HG02943 (cell line): ENCODE data around the gene HBG1.
"Not testable (repeated sequence)": the region's sequence is repeated elsewhere in the genome, so short reads cannot be mapped to it uniquely, and the experiment has no call there.

Experiments
- ATAC-seq: cut with Tn5 transposase; IDR thresholded peaks from one replicate; pipeline ENCODE4 v1.9.1; 2021; ENCODE audit warnings: mild to moderate bottlenecking, low read depth, moderate library complexity; ENCODE audit not compliant: unreplicated experiment

The HBG1 gene

DNA sequence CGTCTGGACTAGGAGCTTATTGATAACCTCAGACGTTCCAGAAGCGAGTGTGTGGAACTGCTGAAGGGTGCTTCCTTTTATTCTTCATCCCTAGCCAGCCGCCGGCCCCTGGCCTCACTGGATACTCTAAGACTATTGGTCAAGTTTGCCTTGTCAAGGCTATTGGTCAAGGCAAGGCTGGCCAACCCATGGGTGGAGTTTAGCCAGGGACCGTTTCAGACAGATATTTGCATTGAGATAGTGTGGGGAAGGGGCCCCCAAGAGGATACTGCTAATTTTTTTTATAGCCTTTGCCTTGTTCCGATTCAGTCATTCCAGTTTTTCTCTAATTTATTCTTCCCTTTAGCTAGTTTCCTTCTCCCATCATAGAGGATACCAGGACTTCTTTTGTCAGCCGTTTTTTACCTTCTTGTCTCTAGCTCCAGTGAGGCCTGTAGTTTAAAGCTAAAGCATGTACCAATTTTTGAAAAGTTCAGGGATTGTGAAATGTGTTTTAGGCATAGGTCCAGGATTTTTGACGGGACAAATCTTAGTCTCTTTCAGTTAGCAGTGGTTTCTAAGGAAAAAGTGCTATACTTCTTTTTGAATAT lies at the start of gene HBG1:
HBG1 (minus strand) TSS at position 51 of the 590 bp plus-strand sequence. CDS start 53 bp downstream, outside the sequence.
- not testable (repeated sequence) for ATAC-seq

DNA sequence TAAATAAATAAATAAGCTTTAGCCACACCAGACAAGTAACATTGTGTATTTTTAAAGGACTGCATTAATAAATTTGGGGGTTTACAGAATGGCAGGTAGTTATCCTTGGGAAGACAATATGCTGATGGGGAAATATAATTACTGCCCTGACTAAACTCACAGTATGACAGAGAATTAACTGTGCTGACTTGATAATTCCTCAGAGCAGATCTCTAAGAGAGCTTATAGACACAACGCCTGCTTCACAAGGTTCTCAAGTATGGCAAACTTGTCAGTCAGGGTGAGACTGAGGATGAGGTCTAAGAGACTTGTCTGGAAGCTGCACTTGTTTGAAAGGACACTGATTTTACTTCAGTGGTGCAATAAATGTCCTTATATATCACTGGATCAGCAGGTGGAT lies 48.8 kb upstream of the HBG1 start:
- ATAC-seq: no peak

- no peak for ATAC-seq
Measured at GRCh38 chr11:5297721-5298323, 48.2 kb upstream of the HBG1 start.

GRCh38 chr11:5294342-5294995 lies 44.8 kb upstream of the HBG1 start:
- not testable (repeated sequence) for ATAC-seq

DNA sequence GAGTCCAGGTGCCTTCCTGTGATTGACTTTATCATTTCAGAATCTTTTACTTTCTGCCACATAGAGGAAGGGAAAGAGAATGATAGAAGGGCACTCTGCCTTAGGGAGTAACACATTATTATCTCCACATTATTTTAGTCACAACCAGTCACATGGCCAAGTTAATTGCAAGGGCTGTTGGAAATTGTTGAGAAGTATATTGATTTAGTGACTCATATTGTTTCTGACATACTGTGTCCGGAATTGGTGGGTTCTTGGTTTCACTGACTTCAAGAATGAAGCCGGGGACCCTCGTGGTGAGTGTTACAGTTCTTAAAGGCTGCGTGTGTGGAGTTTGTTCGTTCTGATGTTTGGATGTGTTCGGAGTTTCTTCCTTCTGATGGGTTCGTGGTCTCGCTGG lies 43.4 kb upstream of the HBG1 start:
- no peak for ATAC-seq

GRCh38 chr11:5291207-5291838 lies 41.7 kb upstream of the HBG1 start:
- ATAC-seq: peak; percentile 90

DNA sequence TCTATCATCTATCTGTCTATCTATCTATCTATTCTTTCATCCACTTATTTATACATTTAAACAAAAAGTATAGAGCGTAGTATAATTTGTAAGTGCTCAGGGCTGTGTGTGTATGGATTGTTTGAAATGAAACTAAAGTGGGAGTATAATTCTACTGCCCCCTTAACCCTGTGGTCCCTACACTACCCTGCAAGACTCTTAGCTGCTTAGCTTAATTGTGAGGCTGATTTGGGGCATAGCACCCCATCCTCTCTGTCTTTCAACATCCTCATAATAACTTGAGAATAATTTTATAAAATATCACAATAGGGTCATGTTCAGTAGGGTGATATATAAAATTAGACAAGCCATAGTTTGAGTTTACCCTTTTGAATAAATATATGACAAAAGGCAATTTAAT lies 40.4 kb upstream of the HBG1 start:
- no peak for ATAC-seq

DNA sequence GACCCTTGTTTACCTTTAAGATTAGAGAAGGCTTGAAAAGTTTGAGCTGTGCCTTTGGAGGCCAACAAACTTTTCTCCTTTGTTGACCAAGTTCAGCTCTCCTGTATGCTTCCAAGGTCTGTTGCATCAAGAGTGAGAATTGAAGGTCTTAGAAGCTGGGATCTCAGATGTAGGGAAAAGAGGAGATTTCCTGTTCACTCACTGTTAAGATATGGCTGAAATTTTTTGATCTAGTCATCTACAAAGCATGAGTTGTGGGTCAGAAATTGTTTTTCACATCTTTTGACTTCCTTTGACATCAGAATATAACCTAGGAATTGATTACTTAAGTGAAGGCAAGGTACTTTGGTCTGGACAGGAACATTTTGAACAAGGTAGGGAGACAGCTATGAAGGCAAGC lies 40.0 kb upstream of the HBG1 start:
- ATAC-seq: no peak

DNA sequence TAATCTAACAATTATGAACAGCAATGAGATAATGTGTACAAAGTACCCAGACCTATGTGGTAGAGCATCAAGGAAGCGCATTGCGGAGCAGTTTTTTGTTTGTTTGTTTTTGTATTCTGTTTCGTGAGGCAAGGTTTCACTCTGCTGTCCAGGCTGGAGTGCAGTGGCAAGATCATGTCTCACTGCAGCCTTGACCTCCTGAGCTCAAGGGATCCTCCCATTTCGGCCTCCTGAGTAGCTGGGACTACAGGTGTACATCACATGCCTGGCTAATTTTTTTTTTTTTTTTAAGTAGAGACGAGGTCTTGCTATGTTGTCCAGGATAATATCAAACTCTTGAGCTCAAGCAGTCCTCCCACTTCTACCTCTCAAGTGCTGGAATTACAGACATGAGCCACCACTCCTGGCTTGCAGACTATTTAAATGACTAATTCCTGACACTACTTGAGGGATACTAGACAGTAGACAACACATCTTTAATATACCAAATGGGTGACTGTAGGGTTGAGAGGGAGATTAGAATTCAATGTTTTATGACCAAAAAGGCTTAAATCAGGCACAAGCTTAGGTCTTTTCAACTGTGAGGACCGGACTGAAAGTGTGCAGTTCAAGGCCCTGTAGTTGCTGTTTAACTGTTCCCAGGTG lies 39.4 kb upstream of the HBG1 start:
- ATAC-seq: no peak

GRCh38 chr11:5288108-5288905 lies 38.6 kb upstream of the HBG1 start:
- ATAC-seq: no peak

- ATAC-seq: no peak
Measured at GRCh38 chr11:5286901-5287300, 37.2 kb upstream of the HBG1 start.

DNA sequence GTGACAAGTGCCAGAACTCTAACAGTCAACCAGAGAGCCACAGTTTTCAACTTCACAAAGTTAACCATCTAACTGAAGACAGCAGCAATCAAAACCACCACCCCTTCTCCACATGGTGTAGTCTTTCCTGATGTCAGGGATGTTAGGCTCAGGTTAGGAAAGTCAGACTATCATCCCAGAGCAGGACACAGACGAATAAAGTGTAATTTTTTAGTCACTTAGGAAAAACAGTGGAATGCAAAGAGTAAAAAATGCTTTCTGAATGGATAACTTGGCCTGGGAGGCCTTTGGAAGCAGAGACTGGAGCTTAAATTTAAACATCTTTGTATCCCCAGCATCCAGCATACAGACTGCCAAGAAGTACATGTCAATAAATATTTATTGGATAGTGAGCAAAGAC lies 36.7 kb upstream of the HBG1 start:
- no peak for ATAC-seq

GRCh38 chr11:5285703-5286340 lies 36.2 kb upstream of the HBG1 start:
- no peak for ATAC-seq

GRCh38 chr11:5284637-5285036 lies 35.0 kb upstream of the HBG1 start:
- no peak for ATAC-seq

DNA sequence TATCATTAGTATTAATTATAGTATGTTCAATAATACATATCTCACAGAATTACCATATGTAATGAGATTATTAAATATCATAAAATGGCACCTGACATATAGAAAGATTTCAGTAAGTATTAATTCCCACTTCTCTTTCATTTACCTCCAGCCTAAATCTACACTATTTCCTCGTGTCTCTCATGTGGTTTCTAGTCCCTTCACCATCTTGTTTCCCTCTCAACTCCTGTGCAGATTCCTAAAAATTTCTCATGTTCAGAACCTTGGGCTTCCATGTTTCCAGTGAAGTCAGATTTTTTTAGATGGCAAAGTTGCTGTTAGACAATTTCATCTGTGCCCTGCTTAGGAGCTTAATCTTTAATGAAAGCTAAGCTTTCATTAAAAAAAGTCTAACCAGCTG lies 34.2 kb upstream of the HBG1 start:
- ATAC-seq: no peak

DNA sequence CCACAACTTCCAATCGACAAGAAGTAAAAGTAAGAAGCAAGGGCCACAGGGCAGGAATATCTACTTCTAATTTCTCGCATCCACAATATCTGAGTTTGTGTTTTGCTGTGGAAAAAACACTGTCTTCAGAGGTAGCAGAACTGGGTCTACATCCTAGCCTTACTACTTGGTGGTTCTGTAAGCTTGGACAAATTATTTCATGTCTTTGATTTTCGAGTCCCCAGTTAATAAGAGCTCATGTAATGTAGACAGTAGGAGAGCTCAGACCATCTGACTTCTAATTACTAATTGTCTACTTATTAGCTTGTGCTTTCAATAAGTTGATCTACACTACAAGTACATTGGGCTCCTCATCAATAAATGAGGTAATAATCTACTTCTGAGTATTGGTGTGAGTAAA lies 33.4 kb upstream of the HBG1 start:
- ATAC-seq: no peak

DNA sequence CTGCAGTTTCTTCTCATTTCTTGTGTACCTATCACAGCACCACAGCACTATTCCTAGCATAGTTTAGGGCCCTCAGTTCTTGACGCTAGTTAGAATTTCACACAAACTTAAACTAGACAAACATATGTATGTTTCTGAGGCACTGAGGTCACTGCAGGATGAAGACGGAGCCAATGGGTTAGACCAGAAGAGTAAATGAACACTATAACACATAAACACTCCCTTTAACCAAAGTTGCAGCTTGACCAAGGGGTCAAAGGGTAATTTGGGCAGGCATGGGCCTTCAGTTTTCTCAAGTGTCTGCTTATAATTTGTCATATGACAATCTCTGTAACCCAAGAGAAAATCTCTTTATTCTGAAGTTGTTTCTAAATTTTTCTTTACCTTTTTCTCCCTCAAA lies 33.0 kb upstream of the HBG1 start:
- no peak for ATAC-seq

DNA sequence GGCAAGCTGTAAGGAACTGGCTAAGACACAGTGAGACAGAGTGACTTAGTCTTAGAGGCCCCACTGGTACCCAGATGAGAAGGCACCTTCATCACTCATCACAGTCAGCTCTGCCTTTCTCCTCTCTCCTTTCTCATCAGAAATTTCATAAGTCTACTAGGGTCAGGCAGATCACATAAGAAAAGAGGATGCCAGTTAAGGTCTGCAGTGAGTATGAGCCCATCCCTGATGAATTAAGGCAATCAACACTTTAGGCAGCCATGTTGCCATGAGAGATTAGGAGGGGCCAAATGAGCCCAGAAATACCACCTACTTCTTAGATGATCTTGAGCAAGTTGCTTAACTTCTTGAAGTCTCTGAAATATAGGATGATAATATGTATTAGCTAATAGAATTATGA lies 31.9 kb upstream of the HBG1 start:
- no peak for ATAC-seq

DNA sequence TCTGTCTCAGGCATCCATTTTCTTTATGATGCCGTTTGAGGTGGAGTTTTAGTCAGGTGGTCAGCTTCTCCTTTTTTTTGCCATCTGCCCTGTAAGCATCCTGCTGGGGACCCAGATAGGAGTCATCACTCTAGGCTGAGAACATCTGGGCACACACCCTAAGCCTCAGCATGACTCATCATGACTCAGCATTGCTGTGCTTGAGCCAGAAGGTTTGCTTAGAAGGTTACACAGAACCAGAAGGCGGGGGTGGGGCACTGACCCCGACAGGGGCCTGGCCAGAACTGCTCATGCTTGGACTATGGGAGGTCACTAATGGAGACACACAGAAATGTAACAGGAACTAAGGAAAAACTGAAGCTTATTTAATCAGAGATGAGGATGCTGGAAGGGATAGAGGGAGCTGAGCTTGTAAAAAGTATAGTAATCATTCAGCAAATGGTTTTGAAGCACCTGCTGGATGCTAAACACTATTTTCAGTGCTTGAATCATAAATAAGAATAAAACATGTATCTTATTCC lies 31.0 kb upstream of the HBG1 start:
- peak; percentile 72 for ATAC-seq
